ENCODE measurements around the gene LAMA2.

GRCh38 chr6:129138739-129139405 is 255.9 kb downstream of the LAMA2 start:
- TF ChIP-seq, protein P1, sequence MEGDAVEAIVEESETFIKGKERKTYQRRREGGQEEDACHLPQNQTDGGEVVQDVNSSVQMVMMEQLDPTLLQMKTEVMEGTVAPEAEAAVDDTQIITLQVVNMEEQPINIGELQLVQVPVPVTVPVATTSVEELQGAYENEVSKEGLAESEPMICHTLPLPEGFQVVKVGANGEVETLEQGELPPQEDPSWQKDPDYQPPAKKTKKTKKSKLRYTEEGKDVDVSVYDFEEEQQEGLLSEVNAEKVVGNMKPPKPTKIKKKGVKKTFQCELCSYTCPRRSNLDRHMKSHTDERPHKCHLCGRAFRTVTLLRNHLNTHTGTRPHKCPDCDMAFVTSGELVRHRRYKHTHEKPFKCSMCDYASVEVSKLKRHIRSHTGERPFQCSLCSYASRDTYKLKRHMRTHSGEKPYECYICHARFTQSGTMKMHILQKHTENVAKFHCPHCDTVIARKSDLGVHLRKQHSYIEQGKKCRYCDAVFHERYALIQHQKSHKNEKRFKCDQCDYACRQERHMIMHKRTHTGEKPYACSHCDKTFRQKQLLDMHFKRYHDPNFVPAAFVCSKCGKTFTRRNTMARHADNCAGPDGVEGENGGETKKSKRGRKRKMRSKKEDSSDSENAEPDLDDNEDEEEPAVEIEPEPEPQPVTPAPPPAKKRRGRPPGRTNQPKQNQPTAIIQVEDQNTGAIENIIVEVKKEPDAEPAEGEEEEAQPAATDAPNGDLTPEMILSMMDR (IDR thresholded peaks at IDR 0.05 in 8 of 11, conservative IDR thresholded peaks at IDR 0.05 in 3 of 11): no peak
- TF ChIP-seq POLR2A (IDR thresholded peaks at IDR 0.05) (no peak), POLR2AphosphoS5 (IDR thresholded peaks at IDR 0.05) (peak in 1 of 3 donors; percentile 21)

Data from spleen (tissue), 7 donors.